ENCODE data around the gene SMAD4.

DNA sequence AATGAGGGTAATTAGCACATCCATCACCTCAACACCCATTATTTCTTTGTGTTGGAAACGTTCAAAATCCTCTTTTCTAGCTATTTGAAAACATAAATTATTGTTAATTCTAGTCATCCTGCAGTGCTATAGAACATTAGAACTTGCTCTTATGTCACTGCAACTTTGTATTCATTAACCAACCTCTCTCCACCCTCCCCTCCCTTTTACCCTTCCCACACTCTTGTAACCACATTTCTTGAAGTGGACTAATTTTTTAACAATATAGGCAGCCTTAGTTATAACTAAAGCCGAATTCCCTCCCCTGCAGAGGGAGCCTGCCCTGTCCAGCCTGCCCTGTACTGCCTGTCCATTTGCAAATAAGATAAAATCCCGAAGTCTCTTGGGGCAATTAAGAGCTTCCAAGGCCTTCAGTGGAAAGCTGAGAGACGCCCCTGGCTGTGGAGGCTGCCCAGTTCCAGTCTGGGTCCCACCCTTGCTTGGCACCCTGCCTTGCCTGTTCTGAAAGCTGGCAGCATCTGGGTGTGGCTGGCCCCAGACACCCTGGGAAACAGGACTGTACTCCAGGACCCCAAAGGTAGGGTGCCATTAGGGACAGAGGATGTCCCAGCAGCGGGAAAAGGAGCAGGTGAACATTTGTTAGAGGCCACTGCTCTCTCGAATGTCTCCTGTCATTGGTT is 102.4 kb downstream of the SMAD4 start:
- TF ChIP-seq, protein P1, sequence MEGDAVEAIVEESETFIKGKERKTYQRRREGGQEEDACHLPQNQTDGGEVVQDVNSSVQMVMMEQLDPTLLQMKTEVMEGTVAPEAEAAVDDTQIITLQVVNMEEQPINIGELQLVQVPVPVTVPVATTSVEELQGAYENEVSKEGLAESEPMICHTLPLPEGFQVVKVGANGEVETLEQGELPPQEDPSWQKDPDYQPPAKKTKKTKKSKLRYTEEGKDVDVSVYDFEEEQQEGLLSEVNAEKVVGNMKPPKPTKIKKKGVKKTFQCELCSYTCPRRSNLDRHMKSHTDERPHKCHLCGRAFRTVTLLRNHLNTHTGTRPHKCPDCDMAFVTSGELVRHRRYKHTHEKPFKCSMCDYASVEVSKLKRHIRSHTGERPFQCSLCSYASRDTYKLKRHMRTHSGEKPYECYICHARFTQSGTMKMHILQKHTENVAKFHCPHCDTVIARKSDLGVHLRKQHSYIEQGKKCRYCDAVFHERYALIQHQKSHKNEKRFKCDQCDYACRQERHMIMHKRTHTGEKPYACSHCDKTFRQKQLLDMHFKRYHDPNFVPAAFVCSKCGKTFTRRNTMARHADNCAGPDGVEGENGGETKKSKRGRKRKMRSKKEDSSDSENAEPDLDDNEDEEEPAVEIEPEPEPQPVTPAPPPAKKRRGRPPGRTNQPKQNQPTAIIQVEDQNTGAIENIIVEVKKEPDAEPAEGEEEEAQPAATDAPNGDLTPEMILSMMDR (optimal IDR thresholded peaks at IDR 0.05 in 1 of 3, IDR thresholded peaks at IDR 0.05 in 1 of 3, conservative IDR thresholded peaks at IDR 0.05 in 1 of 3; ENCODE audit: extremely low read depth in 1 of 3, insufficient read depth in 2 of 3, low read length in 3 of 3), result no peak
- no peak for TF ChIP-seq EZH2 (IDR thresholded peaks at IDR 0.05; ENCODE audit: low read length)
